K562 (cell line): Measurements from ENCODE around the gene LHPP. TPM values are rescaled to one million over a fixed set of nuclear protein-coding genes. Genes with fewer than 3 reads are reported as not detected.

Source experiments
- CBX5 ChIP-seq: IDR thresholded peaks from 2 replicates; pipeline ENCODE4 v1.6.1; 2014; ENCODE audit warnings: low read depth, borderline replicate concordance
- GTF2A2 ChIP-seq: IDR thresholded peaks from 2 replicates; pipeline ENCODE4 v1.6.1; 2016; ENCODE audit warnings: mild to moderate bottlenecking, missing genetic modification characterization, missing compliant biosample characterization
- HCFC1 ChIP-seq: IDR thresholded peaks from 2 replicates; pipeline ENCODE4 v1.6.1; 2012; ENCODE audit warnings: low read depth, low read length, improper control_type of control experiment
- KAT8 ChIP-seq: fragments of 450-650 bp; IDR thresholded peaks from 2 replicates; pipeline ENCODE4 v1.6.1; 2016; ENCODE audit warnings: low read depth, mild to moderate bottlenecking
- NCOA1 ChIP-seq: fragments of 450-650 bp; IDR thresholded peaks from 2 replicates; pipeline ENCODE4 v1.6.1; 2016; ENCODE audit warnings: low read depth
- NCOA2 ChIP-seq, 2 experiments: fragments of 450-650 bp; IDR thresholded peaks; 2 replicates each; pipeline ENCODE4 v1.6.1; 2018; ENCODE audit warnings: mild to moderate bottlenecking in 2 of 2, moderate library complexity in 1 of 2; ENCODE audit not compliant: partially characterized antibody in 2 of 2
- NFRKB ChIP-seq: fragments of 450-650 bp; IDR thresholded peaks from 2 replicates; pipeline ENCODE4 v1.6.1; 2016; ENCODE audit warnings: low read depth
- PHB2 ChIP-seq: fragments of 450-650 bp; IDR thresholded peaks from 2 replicates; pipeline ENCODE4 v1.6.1; 2017; ENCODE audit warnings: low read depth
- RBM22 ChIP-seq: fragments of 200-400 bp; formaldehyde crosslinking; IDR thresholded peaks from 2 replicates; pipeline ENCODE4 v1.6.1; 2018; ENCODE audit warnings: low read length, low read depth; ENCODE audit not compliant: poor library complexity, severe bottlenecking
- SOX6 ChIP-seq: fragments of 450-650 bp; IDR thresholded peaks from 2 replicates; pipeline ENCODE4 v1.6.1; 2014; ENCODE audit warnings: mild to moderate bottlenecking
- TBP ChIP-seq: optimal IDR thresholded peaks from 2 replicates; pipeline ENCODE3; 2011; ENCODE audit warnings: low read depth, low read length, improper control_type of control experiment
- TGIF2 ChIP-seq: sonication (generic); formaldehyde crosslinking; IDR thresholded peaks from 2 replicates; pipeline ENCODE4 v1.8.1; 2022; ENCODE audit warnings: mild to moderate bottlenecking, missing genetic modification reagents, moderate library complexity
- ZEB2 ChIP-seq: fragments of 450-650 bp; IDR thresholded peaks from 2 replicates; pipeline ENCODE4 v1.6.1; 2016
- ZNF232 ChIP-seq: sonication (generic); formaldehyde crosslinking; IDR thresholded peaks from 2 replicates; pipeline ENCODE4 v1.8.0; 2022; ENCODE audit warnings: mild to moderate bottlenecking, missing genetic modification reagents
- polyA plus RNA-seq, 8 experiments: library from polyadenylated mRNA; depleted of rRNA in 4 of 8; stranded (reverse) in 5 of 8; unstranded in 3 of 8; fragments of >200 nt; fragmentation: Nextera tagmentation in 2 of 8; fragmentation: Illumina TruSeq in 1 of 8; extraction: Ambion mirVana in 2 of 8; extraction: Trizol in 1 of 8; gene quantifications; 2 replicates each; pipeline versions ENCODE4 v1.2.1 to v1.2.3, GENCODE V29; 2011 to 2014; ENCODE audit warnings: inconsistent platforms in 1 of 8, missing spikeins in 1 of 8
- total RNA-seq, 7 experiments: library from RNA; depleted of rRNA in 6 of 7; stranded (reverse); fragments of >200 nt in 6 of 7; fragmentation: Illumina TruSeq in 2 of 7; extraction: Trizol in 2 of 7; gene quantifications; 2 replicates each; pipeline versions ENCODE4 v1.2.1 to v1.2.3, GENCODE V29; 2011 to 2021; ENCODE audit warnings: low replicate concordance in 1 of 7
- TF ChIP-seq, protein P1 (sequence below): fragments of 450-650 bp; IDR thresholded peaks from 2 replicates; pipeline ENCODE4 v1.6.1; 2016; ENCODE audit warnings: missing biosample characterization, missing genetic modification characterization
- TF ChIP-seq, protein P2 (sequence below), 2 experiments: IDR thresholded peaks; 2 replicates each; pipeline ENCODE4 v1.6.1; 2012; ENCODE audit warnings: improper control_type of control experiment in 2 of 2, low read depth in 2 of 2, low read length in 2 of 2, borderline replicate concordance in 1 of 2
- TF ChIP-seq, protein P3 (sequence below): fragments of 250-450 bp; sonication (Bioruptor Pico); IDR thresholded peaks from 2 replicates; pipeline ENCODE4 v1.8.0; 2021; ENCODE audit warnings: moderate library complexity, mild to moderate bottlenecking, inconsistent platforms
- TF ChIP-seq, protein P4 (sequence below): sonication (generic); formaldehyde crosslinking; IDR thresholded peaks from 2 replicates; pipeline ENCODE4 v1.8.1; 2023; ENCODE audit warnings: mild to moderate bottlenecking, missing genetic modification reagents
- TF ChIP-seq, protein P5 (sequence below): fragments of 450-650 bp; formaldehyde crosslinking; IDR thresholded peaks from 2 replicates; pipeline ENCODE4 v1.4.0; 2020; ENCODE audit warnings: mild to moderate bottlenecking, moderate library complexity
- TF ChIP-seq, protein P6 (sequence below): fragments of 250-450 bp; sonication (Bioruptor Pico); IDR thresholded peaks from 2 replicates; pipeline ENCODE4 v1.8.0; 2021; ENCODE audit warnings: moderate library complexity, mild to moderate bottlenecking, inconsistent platforms

Gene LHPP
- total and polyA plus RNA-seq, 9 of the 15 experiments (the other 6 are each of a cell fraction or from before 2014, with no cell fraction given) = 0.34 to 7.4 (median 3.0) TPM

DNA sequence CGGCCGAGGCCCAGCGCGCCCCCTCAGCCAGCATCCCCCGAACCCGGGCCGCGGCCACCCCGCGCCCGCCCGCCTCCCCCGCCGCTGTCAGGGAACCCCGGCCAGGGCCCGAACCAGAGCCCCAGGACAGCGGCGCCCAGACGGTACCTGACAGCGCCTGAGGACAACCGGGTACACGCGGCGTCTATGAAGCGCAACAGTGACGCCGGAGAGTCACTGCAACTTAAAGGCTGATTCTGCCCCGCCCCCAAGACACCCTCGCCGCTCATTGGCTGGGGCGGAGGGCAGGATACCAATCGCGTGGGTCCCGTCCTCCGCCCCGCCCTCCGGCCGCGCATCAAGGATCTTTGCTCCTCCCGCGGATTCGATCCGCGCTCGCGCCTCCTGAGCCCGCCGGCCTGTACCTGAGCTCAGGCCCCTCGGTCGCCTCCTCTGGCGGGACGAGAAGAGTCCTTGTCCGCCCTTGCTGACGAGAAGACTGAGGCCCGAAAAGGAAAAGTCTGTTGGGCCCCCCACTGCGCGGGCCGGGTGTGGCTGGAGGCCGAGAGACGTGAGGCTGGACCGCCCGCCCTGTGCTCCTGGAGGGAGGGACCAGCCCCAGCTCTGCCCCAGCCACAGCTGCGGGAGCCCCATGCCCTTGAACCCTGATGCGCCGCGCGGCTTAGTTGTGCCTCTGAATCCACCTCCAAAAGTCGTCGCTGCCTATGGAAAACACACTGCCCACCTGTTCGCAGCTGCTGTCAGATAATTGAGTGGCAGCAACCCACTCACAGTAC is 42.7 kb upstream of the LHPP start, which contains the start of gene OAT (continued):
- TF ChIP-seq, protein P1, sequence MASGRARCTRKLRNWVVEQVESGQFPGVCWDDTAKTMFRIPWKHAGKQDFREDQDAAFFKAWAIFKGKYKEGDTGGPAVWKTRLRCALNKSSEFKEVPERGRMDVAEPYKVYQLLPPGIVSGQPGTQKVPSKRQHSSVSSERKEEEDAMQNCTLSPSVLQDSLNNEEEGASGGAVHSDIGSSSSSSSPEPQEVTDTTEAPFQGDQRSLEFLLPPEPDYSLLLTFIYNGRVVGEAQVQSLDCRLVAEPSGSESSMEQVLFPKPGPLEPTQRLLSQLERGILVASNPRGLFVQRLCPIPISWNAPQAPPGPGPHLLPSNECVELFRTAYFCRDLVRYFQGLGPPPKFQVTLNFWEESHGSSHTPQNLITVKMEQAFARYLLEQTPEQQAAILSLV (tag) = no peak
- TF ChIP-seq TGIF2 (CRISPR knock-in tag) = no peak
- TF ChIP-seq KAT8 = no peak
- no peak for TF ChIP-seq PHB2
- no peak for TF ChIP-seq NCOA1
- TF ChIP-seq, protein P2, sequence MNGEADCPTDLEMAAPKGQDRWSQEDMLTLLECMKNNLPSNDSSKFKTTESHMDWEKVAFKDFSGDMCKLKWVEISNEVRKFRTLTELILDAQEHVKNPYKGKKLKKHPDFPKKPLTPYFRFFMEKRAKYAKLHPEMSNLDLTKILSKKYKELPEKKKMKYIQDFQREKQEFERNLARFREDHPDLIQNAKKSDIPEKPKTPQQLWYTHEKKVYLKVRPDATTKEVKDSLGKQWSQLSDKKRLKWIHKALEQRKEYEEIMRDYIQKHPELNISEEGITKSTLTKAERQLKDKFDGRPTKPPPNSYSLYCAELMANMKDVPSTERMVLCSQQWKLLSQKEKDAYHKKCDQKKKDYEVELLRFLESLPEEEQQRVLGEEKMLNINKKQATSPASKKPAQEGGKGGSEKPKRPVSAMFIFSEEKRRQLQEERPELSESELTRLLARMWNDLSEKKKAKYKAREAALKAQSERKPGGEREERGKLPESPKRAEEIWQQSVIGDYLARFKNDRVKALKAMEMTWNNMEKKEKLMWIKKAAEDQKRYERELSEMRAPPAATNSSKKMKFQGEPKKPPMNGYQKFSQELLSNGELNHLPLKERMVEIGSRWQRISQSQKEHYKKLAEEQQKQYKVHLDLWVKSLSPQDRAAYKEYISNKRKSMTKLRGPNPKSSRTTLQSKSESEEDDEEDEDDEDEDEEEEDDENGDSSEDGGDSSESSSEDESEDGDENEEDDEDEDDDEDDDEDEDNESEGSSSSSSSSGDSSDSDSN (IDR thresholded peaks at IDR 0.05; ENCODE audit: borderline replicate concordance in 1 of 2, low read depth in 2 of 2, low read length in 2 of 2) = peak in 1 of 2 experiments; percentile 77; a peak in 2 of 4 replicates
- TF ChIP-seq, protein P3, sequence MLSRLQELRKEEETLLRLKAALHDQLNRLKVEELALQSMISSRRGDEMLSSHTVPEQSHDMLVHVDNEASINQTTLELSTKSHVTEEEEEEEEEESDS (CRISPR knock-in tag) = no peak
- peak; percentile 38; the same call in 1 of the 2 replicates for TF ChIP-seq ZEB2
- TF ChIP-seq CBX5 = no peak
- TF ChIP-seq HCFC1 = no peak
- TF ChIP-seq, protein P4, sequence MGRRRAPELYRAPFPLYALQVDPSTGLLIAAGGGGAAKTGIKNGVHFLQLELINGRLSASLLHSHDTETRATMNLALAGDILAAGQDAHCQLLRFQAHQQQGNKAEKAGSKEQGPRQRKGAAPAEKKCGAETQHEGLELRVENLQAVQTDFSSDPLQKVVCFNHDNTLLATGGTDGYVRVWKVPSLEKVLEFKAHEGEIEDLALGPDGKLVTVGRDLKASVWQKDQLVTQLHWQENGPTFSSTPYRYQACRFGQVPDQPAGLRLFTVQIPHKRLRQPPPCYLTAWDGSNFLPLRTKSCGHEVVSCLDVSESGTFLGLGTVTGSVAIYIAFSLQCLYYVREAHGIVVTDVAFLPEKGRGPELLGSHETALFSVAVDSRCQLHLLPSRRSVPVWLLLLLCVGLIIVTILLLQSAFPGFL (CRISPR knock-in tag) = no peak
- TF ChIP-seq, protein P5, sequence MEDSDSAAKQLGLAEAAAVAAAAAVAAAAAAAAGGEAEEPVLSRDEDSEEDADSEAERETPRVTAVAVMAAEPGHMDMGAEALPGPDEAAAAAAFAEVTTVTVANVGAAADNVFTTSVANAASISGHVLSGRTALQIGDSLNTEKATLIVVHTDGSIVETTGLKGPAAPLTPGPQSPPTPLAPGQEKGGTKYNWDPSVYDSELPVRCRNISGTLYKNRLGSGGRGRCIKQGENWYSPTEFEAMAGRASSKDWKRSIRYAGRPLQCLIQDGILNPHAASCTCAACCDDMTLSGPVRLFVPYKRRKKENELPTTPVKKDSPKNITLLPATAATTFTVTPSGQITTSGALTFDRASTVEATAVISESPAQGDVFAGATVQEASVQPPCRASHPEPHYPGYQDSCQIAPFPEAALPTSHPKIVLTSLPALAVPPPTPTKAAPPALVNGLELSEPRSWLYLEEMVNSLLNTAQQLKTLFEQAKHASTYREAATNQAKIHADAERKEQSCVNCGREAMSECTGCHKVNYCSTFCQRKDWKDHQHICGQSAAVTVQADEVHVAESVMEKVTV (CRISPR knock-in tag) = no peak
- no peak for TF ChIP-seq ZNF232 (CRISPR knock-in tag)
- TF ChIP-seq, protein P6, sequence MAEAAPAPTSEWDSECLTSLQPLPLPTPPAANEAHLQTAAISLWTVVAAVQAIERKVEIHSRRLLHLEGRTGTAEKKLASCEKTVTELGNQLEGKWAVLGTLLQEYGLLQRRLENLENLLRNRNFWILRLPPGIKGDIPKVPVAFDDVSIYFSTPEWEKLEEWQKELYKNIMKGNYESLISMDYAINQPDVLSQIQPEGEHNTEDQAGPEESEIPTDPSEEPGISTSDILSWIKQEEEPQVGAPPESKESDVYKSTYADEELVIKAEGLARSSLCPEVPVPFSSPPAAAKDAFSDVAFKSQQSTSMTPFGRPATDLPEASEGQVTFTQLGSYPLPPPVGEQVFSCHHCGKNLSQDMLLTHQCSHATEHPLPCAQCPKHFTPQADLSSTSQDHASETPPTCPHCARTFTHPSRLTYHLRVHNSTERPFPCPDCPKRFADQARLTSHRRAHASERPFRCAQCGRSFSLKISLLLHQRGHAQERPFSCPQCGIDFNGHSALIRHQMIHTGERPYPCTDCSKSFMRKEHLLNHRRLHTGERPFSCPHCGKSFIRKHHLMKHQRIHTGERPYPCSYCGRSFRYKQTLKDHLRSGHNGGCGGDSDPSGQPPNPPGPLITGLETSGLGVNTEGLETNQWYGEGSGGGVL (CRISPR knock-in tag) = no peak
- TF ChIP-seq NFRKB = no peak
- TF ChIP-seq RBM22 = peak; percentile 65
- peak; percentile 98 for TF ChIP-seq TBP
- peak; percentile 77 for TF ChIP-seq GTF2A2 (tag)
- no peak for TF ChIP-seq NCOA2 (IDR thresholded peaks at IDR 0.05; ENCODE audit: partially characterized antibody in 2 of 2)
- no peak for TF ChIP-seq SOX6
